Small intestine (tissue), 7 donors: ENCODE data around the gene ZNF546. TPM values are rescaled to one million over a fixed set of nuclear protein-coding genes. Genes with fewer than 3 reads are reported as not detected.

Experiments used
- DNase-seq, 2 donors: peaks; one replicate each; pipeline versions ENCODE4 v3.0.0 to v3.0.0-alpha.2; 2013
- FAIRE-seq: peaks from 2 replicates; lab custom pipeline; 2012; peaks lifted over from hg19 to GRCh38; lab: Jason Lieb, UNC
- H3K27ac ChIP-seq, 3 donors: one replicate each; pipeline ENCODE4 v1.5.1; 2013; ENCODE audit warnings: low read length in 2 of 3, mild to moderate bottlenecking in 2 of 3, control low read depth in 1 of 3, inconsistent platforms in 1 of 3, low read depth in 1 of 3, moderate library complexity in 1 of 3
- H3K27me3 ChIP-seq, 3 donors: one replicate each; pipeline ENCODE4 v1.6.1; 2013; ENCODE audit warnings: low read length in 3 of 3, inconsistent platforms in 1 of 3; ENCODE audit not compliant: control insufficient read depth in 3 of 3, insufficient read depth in 3 of 3
- H3K36me3 ChIP-seq, 3 donors: one replicate each; pipeline ENCODE4 v1.6.1; 2013; ENCODE audit warnings: low read length in 3 of 3, inconsistent platforms in 1 of 3, low read depth in 1 of 3, mild to moderate bottlenecking in 1 of 3, moderate library complexity in 1 of 3; ENCODE audit not compliant: control insufficient read depth in 3 of 3, insufficient read depth in 2 of 3
- H3K4me1 ChIP-seq, 3 donors: one replicate each; pipeline ENCODE4 v1.6.1; 2013; ENCODE audit warnings: low read length in 2 of 3, inconsistent platforms in 1 of 3, low read depth in 1 of 3, mild to moderate bottlenecking in 1 of 3, moderate library complexity in 1 of 3; ENCODE audit not compliant: control insufficient read depth in 3 of 3, insufficient read depth in 2 of 3
- H3K4me3 ChIP-seq, 3 donors: one replicate each; pipeline ENCODE4 v1.5.1; 2013; ENCODE audit warnings: low read length in 3 of 3, control low read depth in 1 of 3, inconsistent platforms in 1 of 3, low read depth in 1 of 3, mild to moderate bottlenecking in 1 of 3, moderate library complexity in 1 of 3
- H3K9me3 ChIP-seq, 2 donors: one replicate each; pipeline ENCODE4 v1.6.1; 2013; ENCODE audit warnings: low read depth in 1 of 2, low read length in 1 of 2; ENCODE audit not compliant: control insufficient read depth in 2 of 2, insufficient read depth in 1 of 2
- WGBS, 3 donors: extraction: QIAGEN DNeasy Blood & Tissue Kit; methylation state at CpG; one replicate each; pipeline ENCODE4 v1.1.7; 2013; 5-methylcytosine and 5-hydroxymethylcytosine counted together
- polyA plus RNA-seq, 4 donors: library from polyadenylated mRNA; stranded (reverse) in 3 of 4; unstranded in 1 of 4; fragments of 200-250 nt in 3 of 4; fragments of 120-200 nt in 1 of 4; gene quantifications; one replicate each; pipeline versions ENCODE4 v1.2.1 to v1.2.3, GENCODE V29; 2013
- donor health status: healthy with polysubstance abuse.
- donor health status: control.
- donor health status: control.
- donor health status: Bipolar disorder and iron deficiency.
- donor health status: healthy.

ZNF546 gene
- polyA plus RNA-seq, 4 donors, result under 0.01 to 3.3 (median 0.92) TPM

DNA sequence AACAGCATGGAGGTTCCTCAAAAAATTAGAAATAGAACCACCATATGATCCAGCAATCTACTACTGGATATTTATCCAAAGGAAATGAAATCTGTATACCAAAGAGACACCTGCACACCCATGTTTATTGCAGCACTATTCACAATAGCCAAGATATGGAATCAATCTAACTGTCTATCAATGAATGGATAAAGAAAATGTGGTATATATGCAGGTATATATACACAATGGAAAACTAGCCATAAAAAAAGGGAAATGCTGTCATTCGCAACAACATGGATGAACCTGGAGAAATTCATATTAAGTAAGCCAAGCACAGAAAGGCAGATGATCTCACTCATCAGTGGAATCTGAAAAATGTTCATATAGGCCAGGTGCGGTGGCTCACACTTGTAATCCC, 56.6 kb downstream of the ZNF546 start:
- FAIRE-seq, result no peak
- H3K4me1 ChIP-seq, result no peaks in the 10 kb centered on the region
- H3K27ac ChIP-seq, result no peak overlapping the region
- WGBS, 3 donors, result 98 to 100% (median 98%) methylated on average over 2 of the region's 2 CpGs
- H3K4me3 ChIP-seq, result no peak overlapping the region
- no peaks in the 10 kb centered on the region for H3K27me3 ChIP-seq
- DNase-seq, result no peak
- peaks cover 0 to 22% of the 10 kb centered on the region in 2 donors for H3K9me3 ChIP-seq
- H3K36me3 ChIP-seq, result peaks cover under 1 to 12% (median 2%) of the 10 kb centered on the region in 3 donors

DNA sequence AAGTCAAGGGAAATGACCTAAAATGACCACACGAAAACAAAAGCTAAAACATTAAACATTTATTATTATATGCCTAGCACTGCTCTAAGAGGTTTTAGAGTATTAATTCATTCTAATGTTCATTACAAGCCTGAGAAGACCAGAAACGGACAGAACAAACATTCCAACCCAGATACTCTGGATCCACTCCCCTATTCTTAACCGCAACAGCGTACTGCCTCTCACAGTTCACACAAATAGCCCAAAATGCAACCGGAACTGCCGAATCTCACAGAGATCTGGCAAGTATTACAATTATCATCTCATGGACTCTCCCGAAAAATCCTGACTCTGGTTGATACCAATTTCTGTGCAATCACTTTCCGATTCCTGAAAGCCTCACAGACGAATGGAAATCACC, 57.8 kb downstream of the ZNF546 start:
- Histone ChIP-seq H3K4me3 (peak overlapping the region in 2 of 3 donors; percentile 67 to 73), H3K9me3 (peaks cover 0 to 15% of the 10 kb centered on the region in 2 donors), H3K27ac (no peak overlapping the region), H3K27me3 (no peaks in the 10 kb centered on the region), H3K4me1 (no peaks in the 10 kb centered on the region), H3K36me3 (peaks cover 0 to 4% (median 2%) of the 10 kb centered on the region in 3 donors)
- no peak for FAIRE-seq
- no peak for DNase-seq
- WGBS, 3 donors, result 92 to 96% (median 94%) methylated on average over 9 of the region's 9 CpGs

DNA sequence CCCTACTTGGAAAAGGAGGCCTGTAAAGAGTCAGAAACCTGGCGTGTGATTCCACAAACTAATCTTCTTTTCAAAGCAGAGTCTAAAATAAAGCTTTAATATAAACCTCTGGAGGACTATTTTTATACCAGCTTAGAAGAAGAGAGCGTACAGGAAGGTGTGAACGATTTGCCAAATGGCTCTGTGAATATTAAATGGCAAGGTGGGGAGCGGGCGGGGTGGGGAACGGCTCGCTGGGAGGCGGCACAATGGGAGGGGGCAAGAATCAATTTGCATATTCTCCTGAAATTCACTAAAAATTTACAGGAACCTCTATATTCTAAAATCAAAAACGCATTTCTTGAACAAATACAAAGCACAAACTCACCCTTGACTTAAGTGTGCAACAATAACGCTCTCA, 58.2 kb downstream of the ZNF546 start:
- no peaks in the 10 kb centered on the region for H3K27me3 ChIP-seq
- no peaks in the 10 kb centered on the region for H3K4me1 ChIP-seq
- no peak for DNase-seq
- FAIRE-seq, result no peak
- peaks cover 0 to 4% (median 2%) of the 10 kb centered on the region in 3 donors for H3K36me3 ChIP-seq
- WGBS, 3 donors, result 44 to 52% (median 49%) methylated on average over 10 of the region's 10 CpGs
- peaks cover 0 to 12% of the 10 kb centered on the region in 2 donors for H3K9me3 ChIP-seq
- H3K4me3 ChIP-seq, result peak overlapping the region; percentile 64 to 73 (median 67)
- no peak overlapping the region for H3K27ac ChIP-seq

DNA sequence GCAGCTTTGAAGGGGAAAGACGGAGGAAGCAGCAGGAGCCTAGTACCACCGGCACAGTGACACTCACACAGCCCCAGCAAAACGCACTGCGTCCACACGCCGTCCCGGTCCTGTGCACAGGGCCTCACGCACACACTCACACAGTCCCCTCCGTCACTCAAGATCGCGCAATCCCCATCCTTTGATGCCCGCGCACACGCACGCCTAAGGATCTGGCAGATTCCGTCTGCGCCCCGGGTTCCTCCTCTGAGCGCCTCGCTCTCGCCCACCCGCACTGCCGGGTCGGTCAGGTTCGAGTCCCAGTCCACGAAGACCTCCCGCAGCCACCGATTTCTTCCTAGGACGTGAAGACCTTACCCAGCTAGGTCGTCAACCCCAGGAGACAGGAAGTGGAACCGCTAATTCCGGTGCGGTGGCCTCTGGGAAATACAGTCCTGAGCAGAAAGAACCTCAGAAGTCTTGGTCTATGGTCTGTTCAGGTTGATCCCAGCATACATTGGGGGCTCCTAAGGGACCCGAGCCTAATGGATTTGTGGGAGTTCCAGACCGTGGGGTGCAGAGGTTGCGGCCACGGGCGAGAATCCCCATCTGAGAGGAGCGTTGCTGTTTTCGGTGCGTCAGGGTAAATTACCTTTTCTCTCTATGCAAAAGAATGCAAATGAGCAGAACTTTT, 59.1 kb downstream of the ZNF546 start, which contains the start of gene ZNF780B:
Gene ZNF780B, minus strand, starts transcription at position 400 of the 673 bp plus-strand sequence. CDS start 5,899 bp downstream, outside the sequence.
- Histone ChIP-seq H3K4me1 (no peaks in the 10 kb centered on the region), H3K27ac (peak within 1 kb of the TSS; percentile 6 to 69 (median 68)), H3K4me3 (peak within 1 kb of the TSS; percentile 64 to 73 (median 67)), H3K36me3 (no peaks in the 10 kb centered on the region), H3K9me3 (peaks cover 0 to 5% of the 10 kb centered on the region in 2 donors), H3K27me3 (no peaks in the 10 kb centered on the region)
- 0% methylated on average over 41 of the region's 41 CpGs for WGBS, 3 donors
- DNase-seq (peak; percentile 77 to 89), FAIRE-seq (no peak)

DNA sequence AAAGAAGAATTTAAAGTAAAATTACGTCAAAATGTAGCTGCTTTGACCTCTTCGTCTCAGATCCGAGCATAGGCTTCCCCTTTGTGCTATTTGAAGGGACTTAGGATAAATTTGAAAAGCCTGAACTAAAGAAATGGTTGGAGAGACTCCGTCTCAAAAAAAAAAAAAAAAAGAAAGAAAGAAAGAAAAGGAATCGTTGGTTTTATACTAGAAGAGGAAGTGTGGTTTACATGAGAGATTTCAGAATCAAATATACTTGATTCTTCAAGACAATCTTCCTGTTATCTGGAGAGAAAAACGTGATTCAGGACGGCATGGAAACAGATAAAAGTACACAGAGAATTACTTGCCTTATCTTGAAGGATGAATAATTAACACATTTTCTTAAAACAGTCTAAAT, 59.6 kb downstream of the ZNF546 start:
- FAIRE-seq, result no peak
- Histone ChIP-seq H3K9me3 (peaks cover 0 to 5% of the 10 kb centered on the region in 2 donors), H3K4me1 (no peaks in the 10 kb centered on the region), H3K4me3 (peak overlapping the region; percentile 64 to 73 (median 67)), H3K27ac (peak overlapping the region in 1 of 3 donors; percentile 68), H3K27me3 (no peaks in the 10 kb centered on the region), H3K36me3 (no peaks in the 10 kb centered on the region)
- WGBS, 3 donors, result 1 to 4% (median 3%) methylated on average over 7 of the region's 7 CpGs
- no peak for DNase-seq

DNA sequence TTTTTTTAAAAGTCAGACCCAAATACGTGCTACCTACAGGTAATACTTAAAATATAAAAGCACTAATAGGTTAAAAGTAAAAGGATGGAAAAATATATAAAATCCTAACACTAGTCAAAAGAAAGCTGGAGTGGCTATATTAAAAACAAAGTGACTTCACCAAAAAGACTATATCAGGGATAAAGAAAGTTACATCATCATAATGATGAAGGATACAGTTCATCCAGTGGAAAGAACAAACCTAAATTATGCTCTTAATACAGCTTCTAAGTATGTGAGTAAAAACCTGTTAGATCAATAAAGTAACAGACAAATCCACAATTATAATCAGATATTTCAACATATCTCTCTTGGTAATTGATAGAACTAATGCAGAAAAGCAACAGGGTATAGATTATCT, 60.3 kb downstream of the ZNF546 start:
- Histone ChIP-seq H3K36me3 (no peaks in the 10 kb centered on the region), H3K27me3 (no peaks in the 10 kb centered on the region), H3K9me3 (peaks cover 0 to 3% of the 10 kb centered on the region in 2 donors), H3K4me1 (no peaks in the 10 kb centered on the region), H3K27ac (no peak overlapping the region), H3K4me3 (no peak overlapping the region)
- WGBS, 3 donors, result 77 to 92% (median 83%) methylated on average over 1 of the region's 1 CpG
- FAIRE-seq (no peak), DNase-seq (no peak)

DNA sequence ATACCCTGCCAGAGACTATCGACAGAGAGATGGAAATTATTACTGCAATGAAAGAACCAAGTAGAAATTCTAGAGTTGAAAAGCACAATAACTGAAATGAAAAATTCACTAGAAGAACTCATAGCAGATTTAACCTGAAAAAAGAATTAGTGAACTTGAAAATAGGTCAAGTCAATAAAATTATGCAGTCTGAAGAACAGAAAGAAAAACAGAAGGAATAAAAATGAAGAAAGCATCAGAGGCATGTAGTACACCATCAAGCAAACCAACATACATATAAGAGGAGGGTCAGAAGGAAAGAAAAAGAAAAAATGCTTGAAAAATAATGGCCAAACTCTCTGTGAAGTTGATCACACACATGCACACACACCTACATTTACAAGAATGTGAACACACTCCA, 62.8 kb downstream of the ZNF546 start:
- FAIRE-seq (no peak), DNase-seq (no peak)
- WGBS, 3 donors, result 93 to 97% (median 96%) methylated on average over 1 of the region's 1 CpG
- Histone ChIP-seq H3K36me3 (no peaks in the 10 kb centered on the region), H3K4me3 (no peak overlapping the region), H3K27me3 (no peaks in the 10 kb centered on the region), H3K27ac (no peak overlapping the region), H3K9me3 (peaks cover 0 to 10% of the 10 kb centered on the region in 2 donors), H3K4me1 (no peaks in the 10 kb centered on the region)

DNA sequence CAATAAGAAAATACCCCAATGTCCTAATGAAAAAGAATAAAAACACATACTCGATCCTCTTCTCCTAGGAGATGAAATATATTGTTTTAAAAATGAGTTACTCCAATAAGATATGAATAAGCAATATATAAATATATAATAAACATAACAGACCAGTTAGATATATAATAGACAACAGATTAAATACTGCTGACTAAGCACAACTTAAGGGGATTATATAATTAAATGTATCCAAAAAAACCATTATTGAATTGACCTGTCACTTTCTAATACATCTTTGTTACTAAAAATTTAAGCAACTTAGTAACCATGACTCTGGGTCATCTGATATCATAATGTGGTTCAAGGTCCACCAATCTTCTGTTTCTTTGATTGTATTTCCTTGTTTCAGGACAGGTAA, 73.2 kb downstream of the ZNF546 start:
- no peak overlapping the region for H3K27ac ChIP-seq
- 90 to 100% (median 95%) methylated on average over 1 of the region's 1 CpG for WGBS, 3 donors
- no peaks in the 10 kb centered on the region for H3K27me3 ChIP-seq
- peak in 1 of 2 donors; percentile 11 for DNase-seq
- no peak overlapping the region for H3K4me3 ChIP-seq
- H3K36me3 ChIP-seq, result peaks cover 0 to 5% (median 3%) of the 10 kb centered on the region in 3 donors
- FAIRE-seq, result peak; percentile 26
- H3K9me3 ChIP-seq, result peaks cover 0 to 24% of the 10 kb centered on the region in 2 donors
- no peaks in the 10 kb centered on the region for H3K4me1 ChIP-seq
